Measurements from ENCODE around the gene METRN.

Gene METRN

GRCh38 chr16:714558-715476, at the start of gene METRN:
Gene METRN, plus strand, starts transcription at chr16:715118. Its CDS starts 172 bp downstream, at chr16:715290.
- peak; percentile 90 for DNase-seq

- no peak for DNase-seq
Measured at GRCh38 chr16:666572-666971, 48.3 kb upstream of the METRN start.

GRCh38 chr16:667113-667779, 47.7 kb upstream of the METRN start:
- no peak for DNase-seq

- peak; percentile 94 for DNase-seq
Measured at GRCh38 chr16:667780-668518, 47.0 kb upstream of the METRN start, which contains the start of gene RHOT2. Gene RHOT2, plus strand, starts transcription at chr16:668132. Its CDS starts 68 bp downstream, at chr16:668200.

- DNase-seq, result no peak
Measured at GRCh38 chr16:668519-669171, 46.3 kb upstream of the METRN start.

- no peak for DNase-seq
Measured at GRCh38 chr16:669666-670065, 45.3 kb upstream of the METRN start.

GRCh38 chr16:670485-671352, 44.2 kb upstream of the METRN start:
- DNase-seq, result no peak

GRCh38 chr16:671353-672131, 43.4 kb upstream of the METRN start:
- no peak for DNase-seq

GRCh38 chr16:672371-672770, 42.5 kb upstream of the METRN start:
- DNase-seq, result no peak

- no peak for DNase-seq
Measured at GRCh38 chr16:672851-673250, 42.1 kb upstream of the METRN start.

- no peak for DNase-seq
Measured at GRCh38 chr16:673399-673991, 41.4 kb upstream of the METRN start.

- no peak for DNase-seq
Measured at GRCh38 chr16:674214-674881, 40.6 kb upstream of the METRN start.

- DNase-seq, result peak; percentile 25
Measured at GRCh38 chr16:674968-675883, 39.7 kb upstream of the METRN start, which contains the start of gene RHBDL1. Gene RHBDL1, plus strand, starts transcription at chr16:675671. Its CDS starts 120 bp downstream, at chr16:675791.

GRCh38 chr16:675884-676564, 38.9 kb upstream of the METRN start:
- DNase-seq, result no peak

- no peak for DNase-seq
Measured at GRCh38 chr16:676565-676902, 38.4 kb upstream of the METRN start.

- DNase-seq, result peak; percentile 28
Measured at GRCh38 chr16:676913-677312, 38.0 kb upstream of the METRN start.

- DNase-seq, result no peak
Measured at GRCh38 chr16:677316-678190, 37.4 kb upstream of the METRN start.
